Measurements from ENCODE around the gene NDUFS4.
"Not testable (repeated sequence)": the region's sequence is repeated elsewhere in the genome, so short reads cannot be mapped to it uniquely, and the experiment has no call there.

The NDUFS4 gene

DNA sequence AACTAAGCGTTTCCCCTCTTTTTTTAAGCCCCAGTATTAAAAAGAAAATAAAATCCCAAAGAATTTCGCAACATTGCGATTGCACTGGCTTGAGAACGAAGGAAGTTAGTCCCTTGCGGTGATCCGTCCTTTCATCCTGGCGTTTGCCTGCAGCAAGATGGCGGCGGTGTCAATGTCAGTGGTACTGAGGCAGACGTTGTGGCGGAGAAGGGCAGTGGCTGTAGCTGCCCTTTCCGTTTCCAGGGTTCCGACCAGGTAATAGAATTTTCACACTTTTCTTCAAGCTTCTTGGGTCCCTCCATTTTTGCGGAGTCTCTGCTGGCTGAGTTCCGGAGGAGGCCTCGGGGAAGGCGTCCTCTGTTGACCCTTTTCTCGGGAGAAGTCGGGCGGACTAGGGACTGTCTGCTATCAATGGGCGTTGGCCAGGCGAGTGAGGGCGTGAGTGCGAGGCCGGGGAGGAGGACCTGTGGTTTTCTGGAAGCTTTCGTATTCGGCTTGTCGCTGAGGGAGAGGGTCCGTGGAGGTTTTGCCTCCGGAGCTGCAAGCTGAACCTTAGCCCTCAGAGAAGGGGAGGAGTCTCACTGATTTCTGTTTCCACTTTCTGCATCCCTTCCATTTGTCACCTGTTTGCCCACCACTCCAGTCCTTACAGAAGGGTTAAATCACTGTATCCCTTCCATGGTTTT, at the start of gene NDUFS4:
Gene NDUFS4 (plus strand): TSS at position 134 of the 686 bp plus-strand sequence. CDS start 24 bp downstream, at position 158.
- DNase-seq = peak; percentile 76 to 96 (median 86)

DNA sequence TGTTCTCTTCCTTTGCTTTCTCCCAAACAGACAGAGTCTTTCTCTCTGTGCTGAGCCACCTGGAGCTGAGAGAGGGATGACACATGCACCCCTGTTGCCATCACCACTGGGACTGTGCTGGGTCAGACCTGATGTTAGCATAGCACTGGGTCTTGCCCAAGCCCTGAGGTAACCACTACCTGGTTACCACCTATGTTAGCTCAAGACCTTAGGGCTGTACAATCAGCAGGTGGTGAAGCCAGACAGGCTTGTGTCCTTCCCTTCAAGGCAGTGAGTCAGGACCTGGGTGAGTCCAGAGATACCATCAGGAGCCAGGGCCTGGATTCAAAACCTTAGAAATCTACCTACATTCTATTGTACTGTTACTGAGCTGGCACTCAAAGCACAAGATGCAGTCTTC, 47.9 kb upstream of the NDUFS4 start:
- intact Hi-C loops (cut with DNase I) = no loop called here
- DNase-seq = no peak

More for the DNA sequence above, at the start of gene NDUFS4:
- intact Hi-C loops (cut with DNase I) = loop anchor here (5.0 kb wide), 1 partner anchor 83 kb away; no protein-coding TSS in a partner anchor

DNA sequence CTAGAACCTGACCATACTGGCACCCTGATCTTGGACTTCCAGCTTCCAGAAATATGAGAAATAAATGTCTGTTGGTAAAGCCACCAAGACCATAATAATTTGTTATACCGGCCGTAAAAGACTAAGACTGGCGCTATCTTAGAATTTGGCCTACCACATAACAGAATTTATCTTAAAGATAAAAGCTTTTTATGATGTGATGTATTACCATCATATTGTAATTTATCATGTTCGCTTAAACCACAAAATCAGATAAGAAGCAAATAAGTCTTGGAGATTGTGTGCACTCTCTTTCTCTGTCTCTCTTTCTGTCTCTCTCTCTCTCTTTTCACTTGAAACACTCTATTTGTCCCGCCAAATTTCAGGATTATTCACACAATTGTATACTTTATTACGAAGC, 44.5 kb upstream of the NDUFS4 start:
- no peak for DNase-seq
- intact Hi-C loops (cut with DNase I) = no loop called here

- DNase-seq = no peak
- intact Hi-C loops (cut with DNase I) = no loop called here
These were observed 39.6 kb upstream of the NDUFS4 start for GRCh38 chr5:53520813-53521212.

- intact Hi-C loops (cut with DNase I) = no loop called here
- no peak for DNase-seq
These were observed 22.7 kb upstream of the NDUFS4 start for GRCh38 chr5:53537711-53538110.

- intact Hi-C loops (cut with DNase I); DNase-seq: not testable (repeated sequence)
These were observed 19.7 kb upstream of the NDUFS4 start for GRCh38 chr5:53540739-53541138.

GRCh38 chr5:53541859-53542258, 18.6 kb upstream of the NDUFS4 start:
- no peak for DNase-seq
- intact Hi-C loops (cut with DNase I) = no loop called here

GRCh38 chr5:53542926-53543325, 17.5 kb upstream of the NDUFS4 start:
- intact Hi-C loops (cut with DNase I) = no loop called here
- no peak for DNase-seq

- intact Hi-C loops (cut with DNase I) = no loop called here
These were observed 17.0 kb upstream of the NDUFS4 start for GRCh38 chr5:53543401-53543800.

GRCh38 chr5:53545744-53546143, 14.7 kb upstream of the NDUFS4 start:
- no peak for DNase-seq
- intact Hi-C loops (cut with DNase I) = no loop called here

More at GRCh38 chr5:53543401-53543800, 17.0 kb upstream of the NDUFS4 start:
- no peak for DNase-seq

GRCh38 chr5:53547226-53547625, 13.2 kb upstream of the NDUFS4 start:
- intact Hi-C loops (cut with DNase I) = no loop called here
- no peak for DNase-seq

- DNase-seq; intact Hi-C loops (cut with DNase I): not testable (repeated sequence)
These were observed 11.9 kb upstream of the NDUFS4 start for GRCh38 chr5:53548501-53548900.

- intact Hi-C loops (cut with DNase I) = no loop called here
- no peak for DNase-seq
These were observed 10.6 kb upstream of the NDUFS4 start for GRCh38 chr5:53549792-53550191.

DNA sequence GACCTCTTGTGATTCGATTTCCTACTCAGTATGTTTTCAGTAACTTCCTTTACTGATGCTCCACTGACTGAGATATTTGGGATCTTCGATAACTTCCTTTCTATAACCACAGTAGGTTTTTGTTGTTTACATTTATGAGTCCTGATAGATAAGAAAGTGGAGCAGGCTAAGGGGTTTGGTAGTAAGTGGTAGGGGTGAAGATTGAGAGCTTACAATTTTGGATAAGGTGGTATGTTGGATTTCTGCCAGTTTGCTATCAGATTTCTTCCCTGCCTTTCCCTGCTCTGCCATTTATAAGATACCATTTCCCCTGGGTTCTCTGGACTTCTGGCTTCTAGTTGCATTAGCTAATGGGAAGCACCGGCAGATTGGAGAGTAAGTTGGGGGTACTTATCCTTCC, 7.9 kb upstream of the NDUFS4 start:
- intact Hi-C loops (cut with DNase I) = no loop called here
- no peak for DNase-seq

DNA sequence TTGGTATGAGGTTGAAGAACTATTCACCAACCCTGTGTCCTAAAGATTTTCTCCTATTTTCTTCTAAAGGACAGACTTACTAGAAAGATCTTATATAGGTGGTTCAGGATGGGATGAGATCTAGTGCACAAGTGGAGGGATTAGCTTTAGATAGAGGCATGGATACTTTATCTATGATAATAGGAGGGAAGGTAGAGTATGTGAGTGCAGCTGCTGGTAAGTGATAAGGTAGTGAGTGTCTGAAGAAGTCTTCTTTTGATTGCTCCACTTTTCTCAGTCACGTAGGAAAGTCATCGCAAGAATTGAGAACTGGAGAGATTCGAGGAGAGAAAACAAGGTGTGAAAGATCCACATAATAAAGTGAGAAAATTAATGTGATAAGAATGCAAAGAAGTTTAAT, 6.0 kb upstream of the NDUFS4 start:
- no peak for DNase-seq
- intact Hi-C loops (cut with DNase I) = no loop called here

DNA sequence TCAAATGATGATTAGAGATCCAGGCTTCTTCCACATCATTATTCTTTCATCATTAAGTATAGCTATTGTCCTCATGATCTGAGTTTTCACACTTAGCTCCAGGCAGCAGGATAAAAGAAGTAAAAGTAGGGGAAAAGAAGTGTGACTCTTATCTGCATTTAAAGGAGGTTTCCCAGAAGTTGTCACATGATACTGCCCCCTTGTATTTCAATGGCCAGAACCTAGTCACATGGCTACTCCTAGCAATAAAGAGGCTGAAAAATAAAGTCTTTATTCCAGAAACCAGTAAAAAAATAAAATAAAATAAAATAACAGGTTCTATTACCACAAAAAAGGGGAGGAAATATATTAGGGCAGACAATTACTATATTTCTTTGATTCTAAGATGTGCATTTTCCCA, 5.3 kb upstream of the NDUFS4 start:
- intact Hi-C loops (cut with DNase I) = no loop called here
- no peak for DNase-seq

GRCh38 chr5:53556001-53556400, 4.4 kb upstream of the NDUFS4 start:
- DNase-seq = no peak
- intact Hi-C loops (cut with DNase I) = no loop called here

- no peak for DNase-seq
- intact Hi-C loops (cut with DNase I) = no loop called here
These were observed 3.1 kb upstream of the NDUFS4 start for GRCh38 chr5:53557386-53557785.

- DNase-seq = no peak
- intact Hi-C loops (cut with DNase I) = no loop called here
These were observed 1.5 kb upstream of the NDUFS4 start for GRCh38 chr5:53558966-53559365.

- intact Hi-C loops (cut with DNase I) = loop anchor here (5.0 kb wide), 1 partner anchor 83 kb away; no protein-coding TSS in a partner anchor
- no peak for DNase-seq
These were observed 411 bp upstream of the NDUFS4 start for GRCh38 chr5:53560028-53560427.

DNA sequence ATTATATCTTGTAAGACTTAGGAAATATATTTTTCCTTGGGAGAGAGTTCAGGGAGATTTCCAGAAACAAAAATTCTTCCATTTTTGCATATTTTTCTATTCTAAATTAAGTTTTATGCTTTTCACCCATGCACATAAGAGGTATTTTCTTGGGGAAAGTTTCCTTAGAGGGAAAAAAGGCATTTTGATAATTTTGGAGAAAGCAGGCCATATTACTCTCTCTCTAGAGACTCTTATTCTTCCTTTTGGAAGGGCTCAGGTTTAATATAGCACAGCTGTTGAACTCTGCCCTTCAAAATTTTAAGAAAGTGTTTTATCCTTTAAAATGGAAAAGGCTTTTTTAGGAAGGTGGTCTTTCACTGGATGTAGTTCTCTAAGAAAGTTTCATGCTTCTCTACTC, 8.0 kb downstream of the NDUFS4 start:
- intact Hi-C loops (cut with DNase I) = no loop called here
- no peak for DNase-seq

DNA sequence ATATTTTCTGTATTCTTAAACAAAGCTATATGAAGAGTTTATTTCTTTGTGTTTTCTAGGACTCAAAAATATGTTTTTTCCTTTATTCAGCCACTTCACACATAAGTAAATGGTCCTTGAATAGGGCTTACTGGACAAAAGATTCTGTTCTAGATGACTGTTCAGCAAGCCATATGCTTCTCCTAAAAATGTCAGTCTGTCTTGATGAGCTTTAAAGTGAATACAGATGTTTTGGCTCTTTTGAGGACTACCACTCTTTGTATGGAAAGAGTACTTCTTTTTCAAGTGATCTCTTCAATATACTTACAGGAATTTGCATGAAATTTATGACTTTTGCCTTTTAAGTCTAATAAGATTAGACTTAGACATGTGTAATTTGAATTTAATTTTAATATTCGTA, 8.4 kb downstream of the NDUFS4 start:
- intact Hi-C loops (cut with DNase I) = no loop called here
- no peak for DNase-seq

GRCh38 chr5:53569453-53569852, 9.0 kb downstream of the NDUFS4 start:
- intact Hi-C loops (cut with DNase I) = no loop called here
- DNase-seq = no peak

Measured in posterior cingulate gyrus (tissue), 11 donors.